HepG2 (cell line): ENCODE measurements around the gene JADE2. TPM values are rescaled to one million over a fixed set of nuclear protein-coding genes. Genes with fewer than 3 reads are reported as not detected.

ENCODE experiments used
- ATAC-seq: fragments of 200-7000 bp; cut with Tn5 transposase; 3 replicates; pipeline ENCODE4 v1.9.1; 2020; ENCODE audit warnings: mild to moderate bottlenecking, moderate library complexity
- BruUV-seq: library from RNA; stranded (reverse); fragments of 400-500 nt; replicated peaks from 2 replicates; lab custom pipeline; 2021; lab: Mats Ljungman, UMichigan
- CTCF ChIA-PET: fragments of 300-600 bp; formaldehyde crosslinking; extraction: SDS; loops from one replicate; lab custom pipeline; 2021; ENCODE audit warnings: low total read pairs, inconsistent platforms, low intra/inter-chr PET ratio; lab: Yijun Ruan, JAX
- POLR2A ChIA-PET: fragments of 350-600 bp; sonication (Branson Sonifier 250); formaldehyde crosslinking; loops from one replicate; lab custom pipeline; 2020; ENCODE audit warnings: antibody characterized with exemption, inconsistent platforms; lab: Yijun Ruan, JAX
- DNase-seq: peaks from one replicate; pipeline ENCODE4 v3.0.0-alpha.2; 2015; ENCODE audit warnings: low spot score
- FAIRE-seq: peaks from 3 replicates; lab custom pipeline; 2011; peaks lifted over from hg19 to GRCh38; lab: Jason Lieb, UNC
- H2AFZ ChIP-seq: one replicate; pipeline ENCODE4 v1.6.1; 2011; ENCODE audit warnings: low read length, inconsistent platforms
- H3K27ac ChIP-seq: fragments of 300-600 bp; 3 replicates; pipeline ENCODE4 v1.8.0; 2011; ENCODE audit warnings: mixed run types, mild to moderate bottlenecking, mixed read lengths, low read length, inconsistent platforms; ENCODE audit not compliant: insufficient read depth; ENCODE audit errors: extremely low read length
- H3K27me3 ChIP-seq, 2 experiments: fragments of 200-600 bp in 1 of 2; 2 replicates in 1 of 2; 3 replicates in 1 of 2; pipeline versions ENCODE4 v1.6.0 to v1.8.0; 2011; ENCODE audit warnings: low read length in 2 of 2, mild to moderate bottlenecking in 2 of 2, moderate library complexity in 2 of 2, inconsistent platforms in 1 of 2; ENCODE audit not compliant: insufficient read depth in 2 of 2, control insufficient read depth in 1 of 2
- H3K36me3 ChIP-seq, 2 experiments: fragments of 200-600 bp in 1 of 2; replicated peaks in 1 of 2; 2 replicates in 1 of 2; 3 replicates in 1 of 2; pipeline versions ENCODE4 v1.5.1 to v1.8.0; 2011; ENCODE audit warnings: low read length in 2 of 2, inconsistent platforms in 1 of 2; ENCODE audit not compliant: insufficient read depth in 2 of 2, control insufficient read depth in 1 of 2
- H3K4me1 ChIP-seq: 2 replicates; pipeline ENCODE4 v1.5.1; 2012; ENCODE audit warnings: low read length, inconsistent platforms; ENCODE audit not compliant: insufficient read depth
- H3K4me2 ChIP-seq: 2 replicates; pipeline ENCODE4 v1.6.0; 2011; ENCODE audit warnings: low read depth, low read length, inconsistent platforms
- H3K4me3 ChIP-seq, 3 experiments: fragments of 200-600 bp in 1 of 3; sonication (generic), shearing (Covaris generic) in 1 of 3; replicated peaks in 1 of 3; 2 replicates each; pipeline ENCODE4 v1.5.1; 2011 to 2016; ENCODE audit warnings: low read length in 3 of 3, inconsistent platforms in 2 of 3, low read depth in 2 of 3, mild to moderate bottlenecking in 2 of 3, control low read depth in 1 of 3, mixed read lengths in 1 of 3; ENCODE audit not compliant: insufficient read depth in 1 of 3
- H3K79me2 ChIP-seq: one replicate; pipeline ENCODE4 v1.6.1; 2011; ENCODE audit warnings: low read length, inconsistent platforms; ENCODE audit not compliant: insufficient read depth
- H3K9ac ChIP-seq: 2 replicates; pipeline ENCODE4 v1.6.0; 2011; ENCODE audit warnings: mild to moderate bottlenecking, low read depth, low read length, inconsistent platforms; ENCODE audit not compliant: insufficient read depth
- H3K9me3 ChIP-seq: 2 replicates; pipeline ENCODE4 v1.5.1; 2012; ENCODE audit warnings: mild to moderate bottlenecking, low read length
- H4K20me1 ChIP-seq: 2 replicates; pipeline ENCODE4 v1.6.0; 2011; ENCODE audit warnings: inconsistent platforms, mild to moderate bottlenecking, low read length, moderate library complexity; ENCODE audit not compliant: insufficient read depth
- NR2F6 ChIP-seq, 2 experiments: IDR thresholded peaks; 2 replicates each; pipeline ENCODE4 v1.6.1; 2016; ENCODE audit warnings: antibody characterized with exemption in 1 of 2, mild to moderate bottlenecking in 1 of 2
- RXRA ChIP-seq: sonication (generic); formaldehyde crosslinking; IDR thresholded peaks from 2 replicates; pipeline ENCODE4 v1.5.1; 2020; ENCODE audit warnings: missing genetic modification reagents
- TCF12 ChIP-seq, 2 experiments: fragments of 450-650 bp in 1 of 2; sonication (generic) in 1 of 2; formaldehyde crosslinking in 1 of 2; IDR thresholded peaks; 2 replicates each; pipeline versions ENCODE4 v1.6.1 to v1.8.0; 2017 to 2022; ENCODE audit warnings: antibody characterized with exemption in 1 of 2, mild to moderate bottlenecking in 1 of 2, missing genetic modification reagents in 1 of 2, moderate library complexity in 1 of 2
- ZNF431 ChIP-seq: sonication (generic); formaldehyde crosslinking; IDR thresholded peaks from 2 replicates; pipeline ENCODE4 v1.9.0; 2022; ENCODE audit warnings: missing genetic modification reagents, low read depth, mild to moderate bottlenecking, borderline replicate concordance
- WGBS: methylation state at CpG from one replicate; pipeline ENCODE4 v1.1.6; 2017; ENCODE audit warnings: low lambda C conversion rate; 5-methylcytosine and 5-hydroxymethylcytosine counted together
- in situ Hi-C: cut with HindIII; loops from 2 replicates; pipeline ENCODE4 v1.10.0; 2017; ENCODE audit warnings: low pct_unique_long_range_greater_than_20kb; ENCODE audit not compliant: extremely low pct_ligation_motif_present
- intact Hi-C: fragments of 100-400 bp; cut with micrococcal nuclease; formaldehyde crosslinking; loops from one replicate; pipeline ENCODE4 v1.10.0; 2022; ENCODE audit not compliant: unreplicated experiment
- polyA plus RNA-seq, 8 experiments: library from polyadenylated mRNA; depleted of rRNA in 3 of 8; stranded (reverse) in 7 of 8; unstranded in 1 of 8; fragments of >200 nt; fragmentation: Illumina TruSeq in 4 of 8; extraction: Trizol in 4 of 8; gene quantifications; 2 replicates each; pipeline versions ENCODE4 v1.2.1 to v1.2.3, GENCODE V29; 2011 to 2016; ENCODE audit warnings: low read depth in 4 of 8, missing spikeins in 1 of 8, mixed read lengths in 1 of 8; ENCODE audit not compliant: insufficient read depth in 1 of 8
- total RNA-seq, 5 experiments: library from RNA; depleted of rRNA; stranded (reverse); fragments of >200 nt; fragmentation: Illumina TruSeq; extraction: Trizol; gene quantifications; 2 replicates each; pipeline ENCODE4 v1.2.3, GENCODE V29; 2016; ENCODE audit warnings: low read depth in 1 of 5
- TF ChIP-seq, protein P1 (sequence below): sonication (generic); formaldehyde crosslinking; IDR thresholded peaks from 2 replicates; pipeline ENCODE4 v1.5.1; 2020; ENCODE audit warnings: mild to moderate bottlenecking, missing genetic modification reagents, moderate library complexity
- TF ChIP-seq, protein P2 (sequence below): sonication (generic); formaldehyde crosslinking; IDR thresholded peaks from 2 replicates; pipeline ENCODE4 v1.8.1; 2023; ENCODE audit warnings: mild to moderate bottlenecking, moderate library complexity, missing genetic modification reagents
- TF ChIP-seq, protein P3 (sequence below): sonication (generic); formaldehyde crosslinking; IDR thresholded peaks from 2 replicates; pipeline ENCODE4 v1.9.0; 2021; ENCODE audit warnings: missing genetic modification reagents, mild to moderate bottlenecking, borderline replicate concordance

The JADE2 gene
- total and polyA plus RNA-seq, 2 of the 13 experiments (the other 11 are each of a cell fraction or from before 2014, with no cell fraction given) = 7.5 to 15.1 TPM

DNA sequence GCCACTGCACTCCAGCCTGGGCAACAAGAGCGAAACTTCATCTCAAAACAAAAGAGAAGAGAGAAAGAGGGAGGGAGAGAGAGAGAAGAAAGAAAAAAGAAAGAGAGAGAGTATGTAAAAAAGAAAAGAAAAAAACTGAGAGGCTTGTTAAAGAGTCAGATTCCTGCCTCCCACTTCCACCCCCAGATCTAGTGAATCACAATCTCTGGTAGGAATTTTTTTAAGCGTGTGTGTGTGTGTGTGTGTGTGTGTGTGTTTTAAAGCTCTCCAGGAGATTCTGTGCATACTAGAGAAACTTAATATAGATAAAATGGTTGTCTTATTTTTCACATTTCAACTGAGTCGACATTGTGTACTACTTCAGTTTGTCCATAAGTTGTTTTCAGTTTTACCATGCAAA, 75.1 kb downstream of the JADE2 start:
- H3K79me2 ChIP-seq = no peaks in the 10 kb centered on the region
- H3K36me3 ChIP-seq = peaks cover 1 to 21% of the 10 kb centered on the region in 2 experiments; a peak in 2 of 5 replicates
- intact Hi-C loops (no loop called here), in situ Hi-C loops (no loop called here)
- CTCF ChIA-PET = no interaction called here
- no peak overlapping the region for H3K4me2 ChIP-seq
- DNase-seq = no peak
- TF ChIP-seq RXRA (CRISPR knock-in tag) = no peak
- TF ChIP-seq, protein P1, sequence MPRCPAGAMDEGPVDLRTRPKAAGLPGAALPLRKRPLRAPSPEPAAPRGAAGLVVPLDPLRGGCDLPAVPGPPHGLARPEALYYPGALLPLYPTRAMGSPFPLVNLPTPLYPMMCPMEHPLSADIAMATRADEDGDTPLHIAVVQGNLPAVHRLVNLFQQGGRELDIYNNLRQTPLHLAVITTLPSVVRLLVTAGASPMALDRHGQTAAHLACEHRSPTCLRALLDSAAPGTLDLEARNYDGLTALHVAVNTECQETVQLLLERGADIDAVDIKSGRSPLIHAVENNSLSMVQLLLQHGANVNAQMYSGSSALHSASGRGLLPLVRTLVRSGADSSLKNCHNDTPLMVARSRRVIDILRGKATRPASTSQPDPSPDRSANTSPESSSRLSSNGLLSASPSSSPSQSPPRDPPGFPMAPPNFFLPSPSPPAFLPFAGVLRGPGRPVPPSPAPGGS (CRISPR knock-in tag) = no peak
- no peak for TF ChIP-seq TCF12 (IDR thresholded peaks at IDR 0.05)
- no peak for TF ChIP-seq TCF12 (CRISPR knock-in tag; IDR thresholded peaks at IDR 0.05)
- no peak for TF ChIP-seq NR2F6 (IDR thresholded peaks at IDR 0.05)
- TF ChIP-seq NR2F6 (CRISPR knock-in tag; IDR thresholded peaks at IDR 0.05) = no peak
- TF ChIP-seq, protein P2, sequence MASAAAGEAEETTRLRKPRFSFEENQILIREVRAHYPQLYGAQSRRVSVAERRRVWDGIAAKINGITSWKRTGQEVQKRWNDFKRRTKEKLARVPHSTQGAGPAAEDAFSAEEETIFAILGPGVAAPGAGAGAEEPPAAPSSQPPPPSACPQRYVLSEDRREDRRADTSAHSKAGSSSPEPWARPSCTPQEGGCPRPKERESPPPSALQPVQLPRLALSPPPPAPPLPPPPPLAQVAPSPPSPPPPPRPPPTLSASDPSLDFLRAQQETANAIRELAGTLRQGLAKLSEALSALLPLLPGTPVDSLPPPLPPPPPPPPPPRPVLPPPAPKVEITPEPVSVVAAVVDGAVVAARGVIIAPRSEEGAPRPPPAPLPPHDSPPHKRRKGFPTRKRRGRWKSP = no peak
- TF ChIP-seq ZNF431 (CRISPR knock-in tag) = no peak
- TF ChIP-seq, protein P3, sequence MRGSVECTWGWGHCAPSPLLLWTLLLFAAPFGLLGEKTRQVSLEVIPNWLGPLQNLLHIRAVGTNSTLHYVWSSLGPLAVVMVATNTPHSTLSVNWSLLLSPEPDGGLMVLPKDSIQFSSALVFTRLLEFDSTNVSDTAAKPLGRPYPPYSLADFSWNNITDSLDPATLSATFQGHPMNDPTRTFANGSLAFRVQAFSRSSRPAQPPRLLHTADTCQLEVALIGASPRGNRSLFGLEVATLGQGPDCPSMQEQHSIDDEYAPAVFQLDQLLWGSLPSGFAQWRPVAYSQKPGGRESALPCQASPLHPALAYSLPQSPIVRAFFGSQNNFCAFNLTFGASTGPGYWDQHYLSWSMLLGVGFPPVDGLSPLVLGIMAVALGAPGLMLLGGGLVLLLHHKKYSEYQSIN (CRISPR knock-in tag) = no peak
- no peak for ATAC-seq
- H3K4me1 ChIP-seq = 0 out of 2 replicates have a peak, but pooled peaks cover 6% of the 10 kb centered on the region
- no peak overlapping the region for H3K9ac ChIP-seq
- POLR2A ChIA-PET = no interaction called here
- no peaks in the 10 kb centered on the region for H3K27me3 ChIP-seq
- H3K27ac ChIP-seq = no peak overlapping the region
- 75% methylated on average over 3 of the region's 3 CpGs for WGBS
- no peaks in the 10 kb centered on the region for H3K9me3 ChIP-seq
- H2AFZ ChIP-seq = no peak overlapping the region
- FAIRE-seq = no peak
- no peaks in the 10 kb centered on the region for H4K20me1 ChIP-seq
- no TSS peak for BruUV-seq
- no peak overlapping the region for H3K4me3 ChIP-seq
